Measurements from ENCODE around the gene DNAJB2.

DNA sequence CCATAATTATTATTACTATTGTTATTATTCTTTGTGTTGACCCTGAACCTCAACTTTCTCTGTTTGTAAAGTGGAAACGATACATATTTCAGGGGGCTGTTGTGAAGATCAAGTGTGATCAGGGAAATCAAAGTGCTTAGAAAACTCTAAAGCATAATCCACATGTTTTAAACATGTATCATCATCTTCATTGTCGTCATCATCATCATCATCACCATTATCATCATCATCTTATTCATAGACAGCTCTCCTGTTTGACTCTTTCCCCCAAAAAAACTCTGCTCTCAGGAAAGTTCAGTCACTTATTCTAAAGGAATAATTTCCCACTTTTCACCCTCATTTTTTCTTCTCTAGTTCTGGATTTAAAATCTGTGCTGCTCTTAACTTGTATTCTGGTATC, 25.1 kb downstream of the DNAJB2 start:
- TF ChIP-seq, protein P1, sequence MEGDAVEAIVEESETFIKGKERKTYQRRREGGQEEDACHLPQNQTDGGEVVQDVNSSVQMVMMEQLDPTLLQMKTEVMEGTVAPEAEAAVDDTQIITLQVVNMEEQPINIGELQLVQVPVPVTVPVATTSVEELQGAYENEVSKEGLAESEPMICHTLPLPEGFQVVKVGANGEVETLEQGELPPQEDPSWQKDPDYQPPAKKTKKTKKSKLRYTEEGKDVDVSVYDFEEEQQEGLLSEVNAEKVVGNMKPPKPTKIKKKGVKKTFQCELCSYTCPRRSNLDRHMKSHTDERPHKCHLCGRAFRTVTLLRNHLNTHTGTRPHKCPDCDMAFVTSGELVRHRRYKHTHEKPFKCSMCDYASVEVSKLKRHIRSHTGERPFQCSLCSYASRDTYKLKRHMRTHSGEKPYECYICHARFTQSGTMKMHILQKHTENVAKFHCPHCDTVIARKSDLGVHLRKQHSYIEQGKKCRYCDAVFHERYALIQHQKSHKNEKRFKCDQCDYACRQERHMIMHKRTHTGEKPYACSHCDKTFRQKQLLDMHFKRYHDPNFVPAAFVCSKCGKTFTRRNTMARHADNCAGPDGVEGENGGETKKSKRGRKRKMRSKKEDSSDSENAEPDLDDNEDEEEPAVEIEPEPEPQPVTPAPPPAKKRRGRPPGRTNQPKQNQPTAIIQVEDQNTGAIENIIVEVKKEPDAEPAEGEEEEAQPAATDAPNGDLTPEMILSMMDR (IDR thresholded peaks at IDR 0.05), result no peak
- TF ChIP-seq POLR2A (IDR thresholded peaks at IDR 0.05), result no peak
- no peak for TF ChIP-seq POLR2AphosphoS5 (IDR thresholded peaks at IDR 0.05; ENCODE audit: insufficient read depth in 1 of 2, low read depth in 1 of 2)

Measured in vagina (tissue), 2 donors.